Measurements from ENCODE around the gene ATP5F1C. TPM values are rescaled to one million over a fixed set of nuclear protein-coding genes. Genes with fewer than 3 reads are reported as not detected.

The ATP5F1C gene
- total and polyA plus RNA-seq, 2 donors from 2014 or later = 269 to 695 TPM

- no peak overlapping the region for H3K9ac ChIP-seq (ENCODE audit: low read length in 3 of 3)
- no peak for TF ChIP-seq CTCF (IDR thresholded peaks at IDR 0.05; ENCODE audit: borderline replicate concordance, extremely low read depth, insufficient read depth)
- H3K4me3 ChIP-seq (ENCODE audit: low read length in 3 of 3) = no peak overlapping the region
- no peak for FAIRE-seq
- intact Hi-C loops (cut with DNase I) = no loop called here
- H3K4me1 ChIP-seq (ENCODE audit: control insufficient read depth in 2 of 3, insufficient read depth in 2 of 3, low read depth in 1 of 3, low read length in 3 of 3) = no peaks in the 10 kb centered on the region
- H3K27ac ChIP-seq (ENCODE audit: low read depth in 2 of 2, low read length in 2 of 2) = no peak overlapping the region
- H3K9me3 ChIP-seq (ENCODE audit: control insufficient read depth in 2 of 3, insufficient read depth in 1 of 3, low read length in 3 of 3) = no peaks in the 10 kb centered on the region
- H3K36me3 ChIP-seq (ENCODE audit: control insufficient read depth in 2 of 3, insufficient read depth in 3 of 3, low read length in 3 of 3) = no peaks in the 10 kb centered on the region
- H3K27me3 ChIP-seq (ENCODE audit: control insufficient read depth, insufficient read depth, low read length) = no peaks in the 10 kb centered on the region
- DNase-seq = no peak
These were observed 46.3 kb downstream of the ATP5F1C start for GRCh38 chr10:7834262-7834661.

GRCh38 chr10:7836571-7836970 is 48.6 kb downstream of the ATP5F1C start:
- no peak for DNase-seq
- no peak for TF ChIP-seq CTCF (IDR thresholded peaks at IDR 0.05; ENCODE audit: borderline replicate concordance, extremely low read depth, insufficient read depth)
- intact Hi-C loops (cut with DNase I) = no loop called here
- no peaks in the 10 kb centered on the region for H3K9me3 ChIP-seq (ENCODE audit: control insufficient read depth in 2 of 3, insufficient read depth in 1 of 3, low read length in 3 of 3)
- H3K36me3 ChIP-seq (ENCODE audit: control insufficient read depth in 2 of 3, insufficient read depth in 3 of 3, low read length in 3 of 3) = no peaks in the 10 kb centered on the region
- H3K9ac ChIP-seq (ENCODE audit: low read length in 3 of 3) = no peak overlapping the region
- no peaks in the 10 kb centered on the region for H3K27me3 ChIP-seq (ENCODE audit: control insufficient read depth, insufficient read depth, low read length)
- FAIRE-seq = no peak
- H3K4me3 ChIP-seq (ENCODE audit: low read length in 3 of 3) = no peak overlapping the region
- no peaks in the 10 kb centered on the region for H3K4me1 ChIP-seq (ENCODE audit: control insufficient read depth in 2 of 3, insufficient read depth in 2 of 3, low read depth in 1 of 3, low read length in 3 of 3)
- H3K27ac ChIP-seq (ENCODE audit: low read depth in 2 of 2, low read length in 2 of 2) = no peak overlapping the region

- H3K9ac ChIP-seq (ENCODE audit: low read length in 3 of 3) = no peak overlapping the region
- intact Hi-C loops (cut with DNase I) = no loop called here
These were observed 58.6 kb downstream of the ATP5F1C start for GRCh38 chr10:7846591-7846990.

More at GRCh38 chr10:7846591-7846990, 58.6 kb downstream of the ATP5F1C start:
- Histone ChIP-seq H3K27ac (ENCODE audit: low read depth in 2 of 2, low read length in 2 of 2) (no peak overlapping the region), H3K4me3 (ENCODE audit: low read length in 3 of 3) (no peak overlapping the region), H3K36me3 (ENCODE audit: control insufficient read depth in 2 of 3, insufficient read depth in 3 of 3, low read length in 3 of 3) (no peaks in the 10 kb centered on the region), H3K27me3 (ENCODE audit: control insufficient read depth, insufficient read depth, low read length) (no peaks in the 10 kb centered on the region), H3K4me1 (ENCODE audit: control insufficient read depth in 2 of 3, insufficient read depth in 2 of 3, low read depth in 1 of 3, low read length in 3 of 3) (no peaks in the 10 kb centered on the region), H3K9me3 (ENCODE audit: control insufficient read depth in 2 of 3, insufficient read depth in 1 of 3, low read length in 3 of 3) (no peaks in the 10 kb centered on the region)
- FAIRE-seq = no peak
- DNase-seq = no peak
- no peak for TF ChIP-seq CTCF (IDR thresholded peaks at IDR 0.05; ENCODE audit: borderline replicate concordance, extremely low read depth, insufficient read depth)
